Inferior parietal cortex (tissue), 1 donor: ENCODE results near the gene RPS6KL1.

ENCODE experiments used
- DNase-seq: peaks from one replicate; pipeline ENCODE4 v3.0.0-alpha.2; 2016; ENCODE audit errors: extremely low spot score

Gene RPS6KL1, protein sequence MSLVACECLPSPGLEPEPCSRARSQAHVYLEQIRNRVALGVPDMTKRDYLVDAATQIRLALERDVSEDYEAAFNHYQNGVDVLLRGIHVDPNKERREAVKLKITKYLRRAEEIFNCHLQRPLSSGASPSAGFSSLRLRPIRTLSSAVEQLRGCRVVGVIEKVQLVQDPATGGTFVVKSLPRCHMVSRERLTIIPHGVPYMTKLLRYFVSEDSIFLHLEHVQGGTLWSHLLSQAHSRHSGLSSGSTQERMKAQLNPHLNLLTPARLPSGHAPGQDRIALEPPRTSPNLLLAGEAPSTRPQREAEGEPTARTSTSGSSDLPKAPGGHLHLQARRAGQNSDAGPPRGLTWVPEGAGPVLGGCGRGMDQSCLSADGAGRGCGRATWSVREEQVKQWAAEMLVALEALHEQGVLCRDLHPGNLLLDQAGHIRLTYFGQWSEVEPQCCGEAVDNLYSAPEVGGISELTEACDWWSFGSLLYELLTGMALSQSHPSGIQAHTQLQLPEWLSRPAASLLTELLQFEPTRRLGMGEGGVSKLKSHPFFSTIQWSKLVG

DNA sequence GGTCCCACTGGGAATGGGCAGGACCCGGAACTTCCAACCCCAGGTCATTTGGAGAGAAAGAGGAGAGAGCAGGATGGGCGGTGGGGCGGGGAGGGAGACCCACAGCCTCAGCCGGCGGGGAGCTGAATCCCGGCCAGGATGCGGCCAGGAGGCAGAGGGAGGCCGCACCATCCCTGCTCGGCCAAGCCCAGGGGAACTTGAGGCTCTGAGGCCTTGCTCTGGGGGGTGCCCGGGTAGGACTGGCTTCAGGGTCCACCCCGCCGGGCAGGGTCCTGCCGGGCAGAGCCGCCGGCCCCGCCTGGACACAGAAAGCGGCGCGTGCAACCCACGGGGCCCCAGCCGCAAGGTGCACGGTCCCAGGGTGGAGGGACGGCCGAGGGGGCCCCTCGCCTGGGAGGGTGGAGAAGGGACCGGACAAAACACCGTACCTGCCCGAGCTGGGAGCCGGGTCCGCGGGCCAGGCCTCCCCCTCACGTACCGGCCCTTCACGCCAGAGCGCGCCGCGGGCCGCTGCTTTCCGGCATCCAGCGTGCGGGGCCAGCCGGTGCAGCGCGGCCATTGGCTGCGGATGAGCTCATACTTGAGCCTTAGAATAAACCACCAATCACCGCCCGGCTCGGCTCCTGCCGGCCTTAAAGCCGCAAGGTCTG lies at the start of gene RPS6KL1:
Gene RPS6KL1, minus strand, starts transcription at position 509 of the 650 bp plus-strand sequence. CDS start 1,719 bp downstream, outside the sequence.
- peak; percentile 87 for DNase-seq

DNA sequence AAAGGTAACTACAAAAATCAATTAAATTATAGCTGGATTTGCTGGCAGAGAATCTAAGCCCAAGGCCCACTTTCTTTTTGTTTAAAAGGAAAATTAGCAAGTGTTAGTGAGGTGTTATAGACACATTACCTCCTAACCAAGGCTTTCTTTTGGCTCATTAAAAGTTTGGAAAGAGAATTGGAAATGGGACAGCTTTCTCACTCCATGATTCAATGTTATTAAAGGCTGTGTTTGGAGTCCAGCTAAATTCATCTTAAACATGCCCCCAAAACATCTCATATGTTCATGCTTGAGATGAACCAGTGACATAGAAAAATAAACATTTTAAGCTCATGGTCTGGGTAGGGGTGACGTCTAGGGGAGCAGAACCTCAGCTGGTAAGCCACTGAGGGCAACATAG lies 45.8 kb upstream of the RPS6KL1 start:
- no peak for DNase-seq

DNA sequence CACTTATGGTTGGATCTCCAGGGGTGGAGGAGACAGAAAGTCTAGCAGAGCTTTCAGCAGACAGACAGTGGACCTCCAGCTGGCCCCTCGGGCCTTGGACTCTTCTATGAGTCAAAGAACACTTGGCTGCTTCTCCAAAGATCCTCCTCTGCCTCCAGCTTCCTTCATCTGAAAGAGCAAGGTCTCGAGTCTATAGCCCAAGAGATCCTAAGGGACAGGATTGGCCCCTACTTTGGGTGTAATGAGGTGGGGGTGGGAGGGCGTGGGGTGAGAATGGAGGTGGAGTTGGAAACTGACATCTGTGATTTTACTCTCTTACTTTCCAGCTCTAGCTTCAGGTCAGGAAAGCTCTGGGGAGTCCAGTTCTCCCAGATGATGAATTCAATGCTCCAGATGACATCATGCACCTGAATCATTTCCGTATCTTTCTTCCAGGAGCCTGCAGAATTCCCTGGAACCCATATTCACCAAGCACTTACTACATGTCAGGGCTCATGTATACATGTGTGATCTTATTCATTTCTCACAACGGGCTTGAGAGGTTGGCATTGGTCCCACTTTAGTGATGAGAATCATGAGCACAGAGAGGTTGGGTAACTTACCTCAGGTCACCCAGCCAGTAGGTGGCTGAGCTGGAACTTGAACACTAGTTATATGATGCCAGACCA lies 42.6 kb upstream of the RPS6KL1 start:
- no peak for DNase-seq

DNA sequence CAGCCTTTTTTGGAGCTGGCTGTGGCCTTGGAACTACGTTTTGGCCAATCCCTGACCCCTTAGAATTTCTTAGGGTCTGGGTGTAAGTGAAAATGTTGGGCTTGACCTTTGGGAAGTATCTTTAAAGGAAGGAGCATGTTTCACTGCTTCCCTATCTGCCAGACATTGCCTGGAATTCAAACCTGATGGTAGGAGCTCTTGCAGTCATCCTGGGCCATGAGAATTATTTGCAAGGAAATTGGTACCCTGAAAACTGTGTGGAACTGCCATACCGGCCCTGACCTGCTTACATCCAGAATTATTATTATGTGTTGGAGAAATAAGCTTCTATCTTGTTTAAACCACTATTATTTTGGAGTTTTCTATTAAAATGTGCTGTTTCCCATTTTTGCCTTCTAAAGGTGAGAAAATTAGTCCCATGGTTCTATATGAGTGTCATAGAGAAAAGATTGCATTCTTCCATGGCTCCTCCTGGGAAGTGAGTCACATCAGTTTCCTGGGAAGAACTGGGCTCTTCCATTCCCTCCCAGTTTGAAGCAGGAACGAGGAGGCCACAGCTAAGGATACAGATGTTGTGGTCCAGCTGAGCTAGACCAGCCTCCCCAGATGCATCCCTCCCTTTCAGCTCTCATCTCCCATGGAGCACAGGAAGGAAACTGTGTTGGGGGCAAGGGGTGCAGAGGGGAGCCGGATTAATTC lies 41.9 kb upstream of the RPS6KL1 start:
- no peak for DNase-seq

DNA sequence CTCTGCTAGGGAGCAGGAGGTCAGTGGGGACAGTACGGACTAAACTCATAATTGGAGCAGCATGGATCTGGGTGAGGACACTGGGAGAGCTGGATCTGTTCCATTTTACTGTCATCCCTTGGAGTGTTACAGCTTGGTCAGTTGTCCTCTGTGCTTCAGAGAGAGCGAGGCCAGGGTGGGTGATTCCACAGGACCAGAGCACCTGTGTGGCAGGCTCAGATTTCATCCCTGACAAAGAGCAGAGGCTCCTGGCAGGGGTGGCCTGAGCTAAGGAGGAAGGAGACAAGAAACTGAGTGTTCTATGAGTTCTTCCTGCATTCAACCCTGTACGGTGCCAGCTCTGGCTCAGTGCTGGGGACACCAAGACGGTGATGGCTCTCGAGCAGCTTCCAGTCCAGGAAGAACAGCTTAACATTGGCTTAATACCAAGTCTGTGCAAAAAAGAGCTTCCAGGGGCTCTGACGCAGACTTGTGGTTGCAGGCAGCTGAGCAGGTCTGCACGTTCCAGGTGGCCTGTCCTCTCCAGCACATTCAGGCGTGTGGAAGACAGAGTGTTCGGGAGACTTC lies 40.7 kb upstream of the RPS6KL1 start:
- DNase-seq: no peak

DNA sequence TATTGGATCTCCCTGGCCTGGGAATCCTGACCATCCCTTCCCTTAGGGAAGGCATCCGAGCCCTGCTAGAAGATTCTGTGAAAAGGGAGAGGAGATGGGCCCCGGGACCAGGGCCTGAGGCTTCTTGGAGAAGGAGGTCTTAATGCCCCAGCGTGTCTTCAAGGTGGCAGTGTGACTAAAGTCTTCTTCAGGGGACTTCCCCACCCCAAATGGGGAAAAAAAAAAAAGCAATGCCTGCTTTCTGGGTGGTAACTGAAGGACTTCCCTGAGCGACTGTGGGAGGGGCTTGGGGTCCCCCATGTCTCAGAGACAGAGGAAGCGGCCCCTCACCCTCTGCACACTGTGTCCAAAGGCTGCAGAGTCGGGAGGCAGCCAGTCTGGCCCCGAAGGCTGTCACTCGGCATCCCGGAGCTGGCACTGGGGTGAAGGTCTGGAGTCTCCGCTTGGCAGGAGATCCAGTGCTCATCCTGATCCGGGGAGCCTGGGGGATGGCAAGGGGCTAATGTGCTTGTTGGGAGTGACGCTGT lies 40.2 kb upstream of the RPS6KL1 start:
- no peak for DNase-seq

DNA sequence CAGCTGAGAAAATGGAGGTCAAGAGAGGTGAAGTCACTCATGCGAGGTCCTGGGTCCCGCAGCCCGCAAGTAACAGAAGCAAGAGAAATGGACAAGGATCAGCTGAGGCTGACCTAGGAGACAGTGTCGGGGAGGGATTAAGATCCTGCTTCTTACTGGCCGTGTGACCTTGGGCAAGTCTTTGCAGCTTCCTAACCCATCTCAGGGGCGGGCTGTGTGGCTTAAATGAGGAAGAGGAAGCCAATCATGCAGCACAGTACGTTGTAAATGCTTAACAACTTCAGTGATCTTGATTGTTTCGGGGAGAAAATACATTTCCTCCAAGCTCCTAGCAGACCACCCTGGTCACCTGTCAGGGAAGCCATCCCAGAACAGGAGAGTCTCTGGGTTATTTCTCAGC lies 39.4 kb upstream of the RPS6KL1 start:
- DNase-seq: no peak

DNA sequence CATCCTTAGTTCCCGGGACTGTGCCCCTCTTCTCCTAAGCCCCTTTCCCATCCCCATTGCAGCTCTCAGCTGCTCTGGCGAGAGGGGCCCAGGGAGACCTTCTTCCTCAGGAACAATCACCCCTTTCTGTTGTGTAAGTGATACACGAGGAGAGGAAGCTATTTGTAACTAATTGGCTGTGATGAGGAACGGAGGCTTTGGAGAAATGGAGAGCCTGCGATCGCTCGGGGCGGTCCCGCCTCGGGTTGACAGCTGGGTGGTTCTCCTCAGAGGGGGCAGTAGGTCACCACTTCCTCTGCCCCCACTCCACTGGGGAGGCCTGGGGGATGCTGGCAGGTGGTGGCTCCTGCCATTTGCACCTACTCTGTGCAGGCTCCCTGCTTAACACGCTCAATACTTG lies 39.0 kb upstream of the RPS6KL1 start:
- no peak for DNase-seq

DNA sequence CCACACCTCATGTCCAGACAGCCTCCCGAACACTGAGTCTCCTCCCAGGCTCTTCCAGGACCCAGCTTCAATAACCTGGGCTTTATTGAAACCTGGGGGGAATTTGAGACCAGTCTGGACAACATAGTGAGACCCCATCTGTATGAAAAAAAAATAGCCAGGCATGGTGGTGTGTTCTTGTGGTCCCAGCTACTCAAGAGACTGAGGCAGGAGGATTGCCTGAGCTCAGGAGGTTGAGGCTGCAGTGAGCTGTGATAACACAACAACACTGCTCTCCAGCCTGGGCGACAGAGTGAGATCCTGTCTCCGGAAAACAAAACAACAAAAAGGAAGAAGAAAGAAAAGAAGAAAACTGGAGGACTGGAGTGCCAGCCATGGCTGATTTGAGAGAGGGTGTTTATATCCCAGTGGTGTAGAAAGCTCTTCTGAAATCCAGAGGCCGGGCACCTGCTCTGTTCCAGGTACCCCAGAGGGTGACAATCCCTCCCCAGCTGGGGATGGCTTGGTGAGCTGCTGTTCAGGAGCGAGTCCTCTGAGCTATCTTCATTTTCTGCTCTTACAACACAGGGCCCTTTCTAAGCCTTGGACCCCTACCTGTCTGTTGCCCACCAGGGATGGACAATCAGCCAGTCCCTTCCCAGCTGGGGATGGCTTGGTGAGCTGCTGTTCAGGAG lies 38.3 kb upstream of the RPS6KL1 start:
- no peak for DNase-seq

DNA sequence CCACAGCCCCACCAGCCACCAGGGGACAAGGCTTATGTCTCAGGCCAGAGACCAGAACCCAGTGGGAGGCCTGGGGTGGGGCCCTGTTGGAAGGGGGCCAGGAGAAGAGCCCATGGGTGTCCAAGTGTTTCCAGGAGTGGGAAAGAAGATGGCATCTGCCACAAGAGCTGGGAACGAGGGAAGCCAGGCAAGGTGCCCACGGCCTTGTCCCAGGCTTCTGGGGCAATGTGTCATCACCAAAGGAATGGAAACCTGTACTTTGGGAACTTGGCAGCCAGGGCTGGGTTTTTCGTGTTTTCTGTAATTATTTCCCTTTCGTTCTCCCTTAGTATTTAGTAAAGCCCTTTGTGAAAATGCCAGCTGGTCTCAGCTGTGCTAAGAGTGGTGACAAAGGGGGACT lies 37.7 kb upstream of the RPS6KL1 start:
- DNase-seq: no peak

DNA sequence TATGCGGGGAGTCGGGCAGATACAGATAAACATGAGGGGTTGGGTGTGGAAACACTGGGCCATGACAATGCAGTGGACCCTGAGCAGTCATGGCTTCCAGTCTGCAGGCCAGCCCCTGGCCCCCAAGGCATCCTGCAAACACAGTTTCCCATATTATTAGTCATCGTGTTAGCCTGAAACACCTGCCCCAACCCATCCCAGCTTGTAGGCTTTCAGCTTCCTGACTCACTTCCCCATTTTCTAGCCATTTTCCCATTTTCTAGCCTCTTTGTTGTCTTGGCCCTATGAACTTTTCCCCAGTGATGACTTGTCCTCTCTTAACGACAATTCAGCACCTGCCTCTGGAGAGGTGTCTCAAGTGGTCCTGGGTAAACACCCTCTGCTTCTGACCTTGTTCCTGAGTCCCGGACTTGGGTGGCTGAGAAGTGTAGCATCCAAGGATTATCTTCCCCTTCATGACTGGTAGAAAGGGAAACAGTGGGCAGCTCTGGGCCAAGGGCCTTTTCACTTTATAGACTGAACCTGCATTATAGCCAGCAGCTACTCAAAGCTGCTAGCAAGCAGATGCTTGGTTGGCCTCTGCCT lies 36.6 kb upstream of the RPS6KL1 start:
- no peak for DNase-seq

DNA sequence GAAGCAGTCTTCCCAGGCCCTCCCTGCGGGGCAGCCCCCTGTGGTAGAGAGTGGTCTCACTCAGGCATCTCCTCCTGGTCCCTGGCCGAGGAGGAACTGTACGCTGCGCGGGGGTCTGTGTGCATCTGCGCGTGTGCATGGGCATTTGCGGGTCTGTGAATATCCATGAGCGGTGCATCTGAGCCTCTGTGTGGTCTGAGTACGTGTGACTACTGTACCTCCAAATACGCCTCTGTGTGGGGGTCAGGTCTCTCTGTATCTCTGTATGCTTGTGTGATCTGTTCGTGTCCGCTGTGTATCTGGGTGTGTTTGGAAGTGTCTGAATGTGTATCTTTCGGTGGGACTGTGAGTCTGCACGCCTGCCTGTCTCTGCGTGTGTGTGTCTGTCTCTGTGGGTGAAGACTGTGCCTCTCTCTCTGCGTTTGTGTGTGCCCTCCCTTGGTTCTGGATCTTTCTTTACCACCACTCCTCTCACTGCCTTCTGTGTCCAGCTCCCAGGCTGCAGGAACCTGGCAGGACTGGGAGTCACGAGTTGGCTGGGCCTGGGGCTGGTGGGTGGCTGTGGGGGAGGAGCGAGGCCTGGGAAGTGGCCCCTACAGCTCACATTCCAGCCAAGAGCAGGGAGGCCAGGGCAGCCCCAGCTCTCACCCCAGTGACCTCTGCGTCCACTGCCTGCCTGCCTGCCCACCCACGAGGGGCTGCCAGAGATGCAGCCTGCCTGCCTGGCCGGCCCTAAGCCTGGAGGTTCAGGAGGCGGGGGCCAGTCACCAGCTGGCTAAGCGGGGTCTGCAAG lies 33.4 kb upstream of the RPS6KL1 start:
- DNase-seq: no peak

DNA sequence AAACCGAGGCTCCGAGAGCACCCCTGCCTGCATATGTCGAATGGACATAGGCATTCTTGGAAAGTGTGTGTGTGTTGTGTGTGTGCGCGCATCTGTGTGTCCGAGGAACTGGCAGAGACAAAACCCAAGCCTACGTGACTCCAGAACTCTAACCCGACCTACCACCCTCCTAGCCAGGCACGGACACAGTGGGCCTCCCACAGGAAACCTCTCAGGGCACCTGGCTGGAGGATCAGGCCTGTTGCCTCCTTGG lies 32.9 kb upstream of the RPS6KL1 start:
- DNase-seq: no peak

DNA sequence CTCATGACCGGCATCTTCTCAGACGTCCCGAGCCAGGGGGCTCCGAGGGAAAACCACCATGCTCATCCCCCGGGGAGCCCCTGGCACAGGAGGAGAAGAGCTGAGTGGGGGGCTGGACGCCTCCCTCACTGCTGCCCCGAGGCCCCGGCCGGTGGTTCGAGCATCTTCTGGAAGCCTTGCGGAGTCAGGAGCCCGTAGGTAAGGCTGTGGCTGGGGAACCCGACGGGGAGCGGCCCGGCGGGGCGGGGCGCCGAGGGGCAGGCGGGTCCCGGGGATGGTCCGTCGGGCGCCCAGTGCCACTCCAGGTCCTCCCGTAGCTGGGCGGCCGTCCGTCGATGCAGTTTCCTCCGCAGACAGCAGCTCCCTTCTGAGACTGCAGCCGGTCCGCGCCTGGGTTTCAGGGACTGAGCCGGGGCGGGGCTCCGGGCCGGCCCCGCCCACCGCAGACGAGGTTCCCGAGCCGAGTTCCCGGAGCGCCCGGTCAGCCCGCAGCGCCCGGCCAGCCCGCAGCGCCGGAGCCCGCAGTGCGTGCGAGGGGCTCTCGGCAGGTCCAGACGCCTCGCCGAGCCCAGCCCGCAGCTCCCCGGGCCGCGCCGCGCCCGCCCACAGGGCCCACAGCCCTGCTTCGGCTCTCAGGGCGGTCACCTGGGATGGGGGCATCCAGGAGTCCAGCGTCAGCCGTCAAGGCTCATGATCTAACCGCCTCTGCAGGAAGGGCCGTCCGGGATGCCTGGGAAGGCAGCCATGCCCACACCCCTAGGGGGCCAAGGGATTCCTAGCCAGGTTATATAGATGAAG lies 32.4 kb upstream of the RPS6KL1 start, which contains the start of gene PGF:
Gene PGF, minus strand, starts transcription at position 369 of the 798 bp plus-strand sequence. Its CDS starts 355 bp downstream, at position 14.
- DNase-seq: no peak

DNA sequence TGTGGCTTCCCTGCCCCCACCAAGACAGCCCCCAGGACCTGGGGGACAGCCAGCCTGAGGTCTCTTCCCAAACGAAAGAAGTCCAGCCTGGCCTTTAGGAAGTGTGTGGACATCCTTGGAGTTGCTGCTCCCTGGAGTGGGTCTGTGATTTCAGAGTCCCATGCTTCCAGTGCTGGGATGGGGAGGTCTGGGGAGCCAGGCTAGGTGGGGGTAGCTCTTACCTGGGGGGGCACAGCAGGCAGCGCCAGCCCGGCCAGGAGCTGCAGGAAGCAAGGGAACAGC lies 31.8 kb upstream of the RPS6KL1 start:
- DNase-seq: no peak

DNA sequence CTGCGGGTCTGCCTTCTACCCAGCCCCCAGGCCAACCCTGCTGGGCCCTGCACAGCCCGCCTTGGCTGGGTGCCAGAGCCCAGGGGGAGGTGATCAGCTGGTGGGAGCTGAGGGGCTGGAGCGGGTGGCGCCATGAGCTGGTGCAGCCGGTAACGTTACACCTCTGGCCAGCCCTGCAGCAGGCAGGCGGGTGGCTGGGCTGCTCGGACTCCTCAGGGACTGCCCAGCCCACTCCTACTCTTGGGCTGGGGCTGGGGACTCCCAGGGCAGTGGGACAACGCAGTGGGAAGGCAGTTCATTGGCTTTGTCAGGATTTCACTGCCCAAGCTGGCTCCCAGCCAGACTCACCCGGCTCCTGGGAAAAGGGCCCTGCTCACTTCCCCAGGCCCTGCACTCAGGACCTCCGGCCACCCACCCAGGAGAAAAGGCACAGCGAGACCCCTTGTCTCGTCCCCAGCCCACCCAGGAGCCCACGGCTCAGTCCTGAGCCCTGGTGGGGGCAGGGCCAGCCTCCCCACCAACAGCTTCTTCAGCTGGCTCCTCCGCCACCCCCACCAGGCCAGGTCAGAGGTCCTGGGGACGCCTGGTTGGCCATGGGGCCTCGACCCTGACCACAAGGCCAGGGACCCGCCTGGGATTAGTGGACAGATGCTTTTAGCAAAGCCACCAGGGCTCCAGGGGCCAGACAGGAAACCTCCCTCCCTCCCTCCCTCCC lies 31.3 kb upstream of the RPS6KL1 start:
- DNase-seq: no peak

DNA sequence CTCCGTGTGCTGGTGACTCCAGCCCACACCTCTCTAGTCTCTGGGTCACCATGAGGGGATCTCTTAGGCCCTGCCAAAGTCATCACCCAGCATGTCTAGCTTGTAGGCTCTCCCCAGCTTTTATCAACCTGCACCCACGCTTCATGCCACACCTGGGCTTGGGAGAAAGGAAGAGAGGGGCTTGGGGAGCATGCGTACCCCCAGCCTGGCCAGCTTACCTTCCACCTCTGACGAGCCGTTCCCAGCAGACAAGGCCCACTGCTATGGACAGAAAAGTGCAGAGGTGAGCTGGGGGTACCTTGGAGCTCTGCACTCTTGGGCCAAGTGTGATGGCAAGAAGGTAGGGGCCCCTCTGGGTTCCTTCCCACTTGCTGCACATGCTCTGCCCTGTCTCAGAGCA lies 30.6 kb upstream of the RPS6KL1 start:
- DNase-seq: no peak

DNA sequence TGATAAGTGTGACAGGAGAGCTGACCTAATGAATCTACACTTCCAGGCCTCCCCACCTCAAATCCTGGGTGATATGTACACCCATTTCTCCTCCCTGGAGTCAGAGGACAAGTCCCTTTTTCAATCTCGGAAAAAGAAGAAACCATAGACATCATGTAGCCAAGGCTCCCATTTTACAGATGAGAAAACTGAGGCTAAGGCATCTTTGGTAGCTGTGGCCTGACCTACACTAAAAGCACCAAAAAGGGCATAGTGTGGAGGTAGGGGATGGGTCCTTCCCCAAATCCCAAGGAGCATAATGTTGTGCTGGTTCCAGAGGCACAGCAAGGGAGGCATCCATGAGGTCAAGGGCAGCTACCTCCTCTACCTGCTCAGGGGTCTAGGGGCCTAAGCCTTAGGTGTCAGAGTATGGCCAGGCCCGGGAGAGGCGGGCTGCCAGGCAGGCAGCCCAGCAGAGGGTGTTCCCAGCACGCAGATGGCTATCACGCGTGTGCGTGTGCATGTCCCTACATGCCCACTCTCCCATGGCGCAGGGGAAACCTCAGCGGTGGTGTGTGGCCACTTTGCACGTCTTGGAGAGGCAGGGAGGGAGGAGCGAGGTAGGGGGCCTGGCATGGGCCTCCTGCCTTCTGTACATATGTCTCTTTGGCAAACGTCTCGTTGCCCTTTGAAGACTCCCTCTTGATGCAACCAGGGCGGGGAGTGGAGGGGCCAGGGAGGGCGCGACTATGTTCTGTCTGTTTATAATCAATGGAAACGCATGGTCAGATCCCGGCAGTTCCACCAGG lies 29.8 kb upstream of the RPS6KL1 start:
- no peak for DNase-seq
